HG03103 (cell line): Measurements from ENCODE around the gene ANKRD17.
"Not testable (repeated sequence)": the region's sequence is repeated elsewhere in the genome, so short reads cannot be mapped to it uniquely, and the experiment has no call there.

Experiments used
- ATAC-seq: cut with Tn5 transposase; IDR thresholded peaks from one replicate; pipeline ENCODE4 v1.9.1; 2021; ENCODE audit warnings: low read depth; ENCODE audit not compliant: unreplicated experiment

The ANKRD17 gene

DNA sequence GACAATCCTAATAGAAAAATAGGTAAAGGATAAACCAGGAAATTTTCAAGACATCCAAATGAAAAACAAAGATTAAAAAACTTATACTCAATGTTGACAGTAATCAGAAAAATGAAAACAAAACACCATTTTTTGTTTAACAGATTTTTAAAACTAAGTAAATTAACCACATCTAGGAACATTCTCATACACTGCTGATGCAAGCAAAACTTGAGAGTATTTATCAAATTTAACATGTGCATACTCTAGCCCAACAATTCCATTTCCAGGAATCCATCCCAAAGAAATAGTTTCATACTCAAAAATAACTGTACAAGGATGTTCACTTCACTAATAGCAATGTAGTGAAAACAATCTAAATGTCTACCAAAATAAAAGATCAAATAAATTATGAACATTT is 11.5 kb downstream of the ANKRD17 start:
- ATAC-seq, result no peak

DNA sequence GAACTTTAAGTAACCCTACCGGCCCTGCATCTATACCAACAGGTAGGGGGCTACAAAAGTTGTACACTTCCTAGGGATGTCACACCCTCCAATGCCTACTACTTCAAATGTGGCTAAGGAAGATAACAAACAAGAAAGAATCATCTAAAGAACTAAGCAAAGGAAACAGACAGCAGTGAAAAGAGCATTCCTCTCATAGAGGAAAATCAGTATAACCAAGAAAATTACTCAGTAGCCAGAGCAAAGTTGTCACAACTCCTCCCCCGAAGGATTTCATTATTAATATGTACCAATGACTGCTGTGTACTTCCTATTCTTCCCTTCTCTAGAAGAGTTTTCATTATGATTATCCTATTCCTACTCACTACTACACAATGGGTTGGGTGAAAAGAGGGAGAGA is 12.6 kb downstream of the ANKRD17 start:
- no peak for ATAC-seq

DNA sequence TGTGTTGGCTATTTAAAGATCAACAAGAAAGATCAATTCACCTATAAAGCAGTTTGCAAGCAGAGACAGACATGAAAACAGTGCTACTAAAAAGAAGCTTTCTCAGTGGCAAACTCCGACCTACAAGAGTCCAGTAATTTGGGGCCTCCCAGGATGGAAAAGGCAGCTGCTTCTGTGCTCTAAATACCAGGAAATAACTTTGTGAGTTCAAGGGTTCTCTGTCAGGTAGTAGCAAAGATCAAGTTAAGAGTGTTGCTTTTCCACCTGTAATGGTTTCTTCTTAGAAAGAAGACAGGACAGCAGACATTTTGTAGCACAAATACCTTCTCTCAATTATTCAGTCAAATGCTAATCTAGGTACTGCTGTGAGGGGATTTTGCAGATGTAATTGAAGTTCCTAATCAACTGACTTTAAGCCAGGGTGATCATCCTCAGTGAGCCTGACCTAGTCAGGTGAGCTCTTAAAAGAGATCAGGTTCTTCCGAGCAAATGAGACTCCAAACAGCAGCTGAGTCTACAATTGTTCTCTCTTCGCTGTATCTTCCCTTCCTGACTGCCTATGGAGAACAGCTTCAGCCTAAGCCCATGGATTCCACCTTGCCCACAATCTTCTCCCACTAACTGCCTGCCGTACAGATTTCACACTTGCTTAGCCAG is 13.5 kb downstream of the ANKRD17 start:
- ATAC-seq, result no peak

DNA sequence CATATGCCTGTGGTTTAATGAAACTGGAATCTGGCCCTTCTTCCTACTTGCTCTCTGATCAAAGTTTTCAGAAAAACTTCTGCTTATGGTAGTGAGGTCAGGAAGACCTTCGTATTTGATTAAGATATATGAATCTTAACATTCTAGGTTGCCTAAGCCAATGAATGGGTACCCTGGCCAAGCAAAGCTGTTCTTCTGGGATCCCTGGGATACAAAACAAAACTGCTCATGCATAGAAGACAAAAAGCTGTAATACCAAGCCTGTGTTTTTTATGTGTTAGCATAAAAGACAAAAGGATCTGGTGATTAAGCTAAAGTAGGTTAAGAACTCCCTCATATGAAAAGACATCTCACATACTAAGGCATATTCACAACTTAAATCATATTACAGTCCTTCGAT is 21.6 kb downstream of the ANKRD17 start:
- no peak for ATAC-seq

DNA sequence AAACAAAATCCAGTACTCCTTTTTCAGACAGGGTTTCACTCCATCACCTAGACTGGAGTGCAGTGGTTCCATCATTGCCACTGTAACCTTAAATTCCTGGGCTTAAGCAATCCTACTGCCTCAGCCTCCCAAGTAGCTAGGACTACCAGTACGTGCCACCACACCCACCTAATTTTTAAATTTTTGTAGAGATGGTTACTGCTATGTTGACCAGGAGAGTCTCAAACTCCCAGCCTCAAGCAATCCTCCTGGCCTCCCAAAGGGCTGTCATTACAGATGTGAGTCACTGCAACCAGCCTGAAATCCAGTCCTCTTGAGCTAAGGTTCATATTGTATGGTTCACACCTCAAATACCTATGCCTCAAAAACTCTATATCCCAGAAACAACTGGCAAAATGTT is 22.4 kb downstream of the ANKRD17 start:
- ATAC-seq, result no peak

DNA sequence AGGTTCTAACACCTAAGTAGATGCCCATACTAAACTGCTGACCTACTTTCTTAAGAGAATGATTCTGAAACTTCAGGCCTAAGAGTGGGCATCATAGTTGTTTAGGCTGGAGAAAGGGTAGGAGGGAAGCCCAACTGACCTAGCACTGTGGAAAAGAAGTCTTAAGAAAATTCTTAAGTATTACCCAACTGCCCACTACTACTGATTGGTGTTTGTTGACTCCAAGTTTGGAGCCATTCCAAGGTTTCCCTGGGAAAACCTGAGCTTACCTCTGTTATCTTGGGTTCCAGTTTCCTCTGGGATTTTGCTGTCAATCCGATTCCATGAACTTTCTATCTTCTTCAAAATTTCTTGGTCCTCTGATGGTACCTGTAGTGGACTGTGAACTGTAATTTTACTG is 23.9 kb downstream of the ANKRD17 start:
- no peak for ATAC-seq

DNA sequence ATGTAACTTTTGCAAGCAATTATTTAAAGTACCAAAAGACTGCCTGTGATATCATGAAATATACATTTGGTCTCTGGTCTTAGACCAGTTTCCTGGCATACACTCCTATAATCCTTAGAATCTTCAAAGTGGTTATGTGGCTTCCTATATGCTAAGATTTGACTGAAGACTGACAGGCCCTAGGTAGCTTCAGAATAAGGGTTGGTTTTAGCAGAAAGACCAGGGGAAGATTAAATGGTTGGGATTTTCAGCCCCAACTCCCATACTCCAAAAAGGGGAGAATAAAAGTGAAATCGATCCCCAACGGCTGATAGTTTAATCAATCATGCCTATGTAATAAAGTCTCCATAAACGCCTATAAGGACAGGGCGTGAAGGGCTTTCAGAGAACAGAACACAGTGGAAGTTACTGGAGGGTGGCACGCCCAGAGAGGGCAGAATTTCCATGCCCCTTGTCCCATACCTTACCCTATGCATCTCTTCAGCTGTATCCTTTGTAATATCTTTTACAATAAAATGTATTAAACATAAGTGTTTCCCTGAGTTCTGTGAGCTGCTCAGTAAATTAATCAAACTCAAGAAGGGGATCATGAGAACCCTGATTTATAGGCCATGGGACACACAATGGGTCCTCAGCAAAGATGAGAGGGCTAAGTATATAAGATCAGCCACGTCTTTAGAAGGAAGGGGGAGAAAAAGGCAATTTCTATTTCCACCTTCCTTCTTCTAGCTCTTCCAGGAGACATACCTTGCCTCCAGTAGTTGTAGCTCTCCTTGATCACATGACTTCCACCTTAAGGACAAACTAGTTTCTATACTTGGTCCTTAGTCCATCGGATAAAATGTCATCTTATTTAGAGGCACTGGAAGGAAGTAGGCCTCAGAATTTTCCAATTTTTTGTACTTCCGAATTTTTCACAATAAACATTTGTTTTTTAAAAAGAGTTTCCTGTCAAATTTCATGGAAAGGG is 26.8 kb downstream of the ANKRD17 start:
- no peak for ATAC-seq

DNA sequence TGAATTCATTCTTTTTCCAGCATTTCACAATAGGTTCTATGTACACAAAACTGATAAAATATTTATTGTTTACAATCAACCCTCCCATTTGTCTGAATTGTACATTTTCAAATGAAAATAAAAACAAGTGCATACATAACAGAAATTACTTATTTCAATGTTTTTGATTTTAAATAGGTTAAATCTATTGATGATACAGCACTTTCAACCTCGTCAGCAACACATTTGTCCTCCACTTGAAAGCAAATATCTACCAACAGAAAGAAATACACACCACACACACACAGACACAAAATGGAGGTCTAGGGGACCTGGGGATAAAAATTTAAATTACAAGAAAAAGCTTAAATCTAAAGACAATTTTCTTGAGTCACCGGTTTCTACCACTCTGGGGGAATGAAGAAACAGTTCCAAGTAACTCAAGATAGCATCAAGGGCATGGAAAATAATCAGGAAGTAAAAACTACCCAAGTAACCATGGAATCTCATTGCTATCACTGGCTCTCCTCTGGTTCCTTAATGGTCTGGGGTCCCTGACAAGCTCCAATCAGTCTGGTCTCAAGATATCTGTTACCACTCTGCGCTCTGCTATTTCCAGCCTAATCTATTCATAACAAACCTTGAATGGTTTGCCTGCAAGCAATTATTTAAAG is 27.6 kb downstream of the ANKRD17 start:
- ATAC-seq, result no peak

DNA sequence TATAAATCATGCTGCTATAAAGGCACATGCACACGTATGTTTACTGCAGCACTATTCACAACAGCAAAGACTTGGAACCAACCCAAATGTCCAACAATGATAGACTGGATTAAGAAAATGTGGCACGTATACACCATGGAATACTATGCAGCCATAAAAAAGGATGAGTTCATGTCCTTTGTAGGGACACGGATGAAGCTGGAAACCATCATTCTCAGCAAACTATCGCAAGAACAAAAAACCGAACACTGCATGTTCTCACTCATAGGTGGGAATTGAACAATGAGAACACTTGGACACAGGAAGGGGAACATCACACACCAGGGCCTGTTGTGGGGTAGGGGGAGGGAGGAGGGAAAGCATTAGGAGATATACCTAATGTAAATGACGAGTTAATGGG is 29.8 kb downstream of the ANKRD17 start:
- not testable (repeated sequence) for ATAC-seq

DNA sequence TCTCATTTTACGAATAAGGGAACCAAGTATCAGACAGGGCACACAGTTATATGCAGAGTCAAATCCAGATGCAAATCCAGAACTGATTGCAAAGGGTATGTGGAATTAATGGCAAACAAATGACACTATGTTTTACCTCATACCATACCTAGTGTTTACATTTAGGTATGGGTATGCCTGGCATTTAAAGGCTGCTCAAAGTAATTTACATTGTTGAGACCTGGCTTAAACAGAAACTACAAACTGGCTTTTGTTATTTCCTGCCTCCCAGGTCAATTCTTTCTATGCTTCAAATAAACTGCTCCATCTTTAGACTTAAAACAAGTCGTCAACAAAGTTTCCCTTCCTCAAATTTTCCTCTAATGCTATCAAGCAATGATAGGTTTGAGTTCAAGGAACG is 33.7 kb downstream of the ANKRD17 start:
- no peak for ATAC-seq

DNA sequence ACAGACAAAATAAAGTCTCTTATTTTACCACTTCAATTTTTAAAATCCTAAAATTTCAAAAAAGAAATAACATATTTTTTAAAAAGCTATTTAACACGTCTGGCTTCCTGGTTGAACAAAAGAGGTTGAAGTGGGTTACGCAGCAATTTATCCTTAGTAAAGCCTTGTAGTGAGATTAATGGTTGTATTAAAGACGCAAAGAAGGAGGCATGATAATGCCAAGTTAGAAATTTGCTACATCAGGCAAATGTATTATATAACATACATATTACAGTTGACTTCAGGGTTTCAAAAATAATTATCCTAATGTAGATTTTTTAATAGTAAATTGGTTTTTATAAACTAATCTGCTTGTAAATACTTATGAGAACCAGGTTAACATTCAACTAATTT is 35.3 kb downstream of the ANKRD17 start:
- no peak for ATAC-seq

DNA sequence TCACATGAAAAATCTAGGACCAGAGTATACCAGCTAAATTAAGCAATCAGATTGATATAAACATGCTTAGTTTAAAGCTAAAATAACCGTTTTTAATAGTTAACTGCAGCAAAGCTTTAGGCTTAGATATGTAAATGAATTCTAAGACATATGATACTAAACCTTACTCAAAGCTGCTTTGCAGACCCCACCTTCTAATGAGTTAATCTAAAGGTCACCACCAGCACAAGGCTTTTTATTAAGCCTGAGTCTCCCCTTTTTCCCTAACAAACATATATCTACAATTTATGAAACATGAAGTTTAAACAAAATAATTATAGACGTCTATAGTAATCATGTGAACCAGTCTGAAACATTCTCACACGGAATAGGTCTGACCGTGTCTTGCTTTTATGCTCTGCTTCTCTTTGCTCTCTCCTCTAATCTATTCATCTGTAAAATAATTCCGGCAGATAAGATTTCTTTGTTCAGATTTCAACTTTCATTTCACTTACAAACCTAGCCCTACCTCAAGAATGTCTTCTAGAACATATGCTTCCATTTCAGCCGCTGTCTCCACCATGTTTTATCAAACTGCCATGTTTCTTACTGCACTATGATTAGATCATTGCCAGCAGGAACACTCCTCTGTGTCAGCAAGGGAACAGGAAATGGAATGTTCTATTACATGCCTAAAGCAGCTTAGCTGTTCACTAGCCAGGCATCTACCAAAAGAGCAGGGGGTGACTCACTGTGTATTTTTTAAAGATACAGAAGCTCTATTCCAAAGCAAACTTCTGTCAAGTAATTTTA is 35.9 kb downstream of the ANKRD17 start:
- peak; percentile 98 for ATAC-seq

DNA sequence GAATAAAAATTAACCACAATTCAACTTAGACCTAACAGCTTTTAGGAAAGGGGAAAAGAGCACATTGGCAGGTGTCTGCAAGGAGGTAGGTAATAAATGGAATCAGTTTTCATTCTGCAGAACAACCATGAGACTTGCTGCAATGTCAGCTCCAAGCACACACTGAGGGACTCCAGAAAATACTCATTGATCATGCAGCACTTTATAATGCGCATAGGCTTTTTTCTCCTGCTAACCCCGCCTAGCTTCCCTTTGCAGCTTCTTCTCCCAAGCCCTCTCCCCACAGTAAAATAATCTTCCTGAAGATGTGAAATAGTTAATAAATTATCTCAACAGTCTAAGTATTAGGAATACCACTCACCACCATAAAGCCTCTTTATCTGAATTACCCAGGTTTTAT is 36.9 kb downstream of the ANKRD17 start:
- ATAC-seq, result no peak

DNA sequence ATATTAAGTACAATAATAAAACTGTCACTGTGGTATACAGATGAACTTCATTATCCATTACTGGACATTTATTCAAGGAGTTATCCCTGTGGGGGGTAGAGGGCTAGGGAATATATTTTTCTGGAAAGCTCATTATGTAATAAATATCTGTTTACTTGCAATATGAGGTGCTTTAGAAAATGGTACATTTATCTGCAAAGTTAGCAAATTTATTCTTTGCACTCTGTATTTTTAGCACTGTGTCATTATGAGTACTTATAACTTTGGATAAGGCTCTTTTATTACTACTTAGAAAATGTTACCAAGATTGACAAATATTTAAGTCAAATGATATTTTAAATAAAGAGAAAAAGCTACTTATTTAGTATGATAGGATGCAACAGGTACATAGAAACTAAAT is 37.8 kb downstream of the ANKRD17 start:
- ATAC-seq, result no peak

DNA sequence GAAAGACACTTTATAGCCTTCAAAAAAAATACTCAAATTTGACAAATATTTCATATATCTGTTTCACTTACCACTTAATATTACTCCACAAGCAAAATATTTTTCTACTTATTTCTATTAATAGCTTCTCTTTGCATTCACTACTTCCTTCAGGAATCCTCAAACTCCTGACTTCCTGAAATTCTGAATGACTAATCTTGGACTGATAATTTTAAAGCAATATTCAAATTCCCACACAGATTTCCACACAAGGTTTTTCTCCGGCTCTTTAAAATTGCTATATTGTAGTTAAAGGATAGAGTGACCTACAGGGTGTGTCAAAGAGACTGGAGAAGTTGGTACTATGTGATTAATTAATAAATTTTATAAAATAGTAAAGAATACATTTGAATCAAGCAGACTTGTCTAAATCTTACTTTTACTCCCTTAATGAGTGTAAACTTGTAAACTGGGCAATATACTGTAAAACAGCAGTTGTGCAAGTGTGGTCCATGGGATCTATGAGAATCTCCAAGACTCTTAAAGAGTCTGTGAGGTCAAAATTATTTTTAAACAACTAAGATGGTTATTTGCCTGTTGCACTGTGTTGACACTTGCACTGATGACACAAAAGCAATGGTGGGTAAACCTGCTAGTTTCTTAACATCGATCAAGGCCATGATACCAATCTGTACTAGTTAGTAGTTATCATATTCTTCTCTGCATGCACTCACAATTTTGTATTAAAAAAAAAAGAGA is 44.5 kb downstream of the ANKRD17 start:
- ATAC-seq, result no peak

DNA sequence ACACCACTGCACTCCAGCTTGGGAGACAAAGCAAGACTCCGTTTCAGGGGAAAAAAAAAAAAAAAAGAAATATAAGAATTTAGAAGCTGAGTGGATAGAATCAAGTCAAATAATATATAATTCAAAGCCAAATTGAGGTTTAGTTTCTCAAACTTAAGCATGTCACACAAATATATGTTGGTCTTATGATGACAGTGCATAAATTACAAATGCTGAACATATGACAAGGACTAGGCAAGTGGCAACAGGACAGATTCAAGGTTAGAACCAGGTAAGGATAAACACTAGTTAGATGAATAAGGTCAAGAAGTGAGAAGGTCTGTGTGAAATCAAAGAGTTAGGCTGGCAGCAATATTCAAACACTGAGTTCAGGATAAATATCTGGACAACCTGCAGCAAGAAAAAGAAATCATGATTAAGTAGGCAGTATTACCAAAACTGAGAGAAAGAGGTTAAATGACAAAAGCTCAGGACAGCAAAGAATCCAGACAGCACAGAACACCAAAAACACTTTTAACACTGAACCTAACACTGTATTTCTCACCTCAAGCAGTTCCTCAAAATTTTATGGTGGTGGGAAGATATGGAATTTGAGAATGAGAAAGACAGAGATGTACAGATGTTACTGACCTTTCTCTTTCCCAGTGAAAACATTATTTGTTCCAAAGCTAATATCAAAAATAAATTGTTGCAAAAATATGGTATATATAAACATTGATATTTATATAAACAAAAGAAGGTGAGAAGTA is 45.4 kb downstream of the ANKRD17 start:
- no peak for ATAC-seq

DNA sequence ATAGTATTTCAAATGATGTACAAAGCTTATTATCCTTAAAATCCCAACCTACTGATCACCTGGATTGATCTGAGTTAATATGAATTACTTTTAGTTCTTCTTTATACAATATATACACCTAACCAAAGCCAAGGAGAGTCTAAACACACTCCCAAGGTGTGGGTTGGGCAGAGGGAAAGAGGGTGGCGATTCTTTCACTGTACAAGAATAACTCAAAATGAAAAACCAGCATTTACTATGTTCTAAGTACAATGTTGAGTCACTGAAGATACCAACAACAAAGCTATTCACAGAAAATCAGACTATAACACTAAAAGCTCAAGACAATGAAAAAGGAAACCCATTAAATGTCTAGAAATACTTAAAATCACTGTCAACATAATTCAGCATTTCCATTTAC is 46.6 kb downstream of the ANKRD17 start:
- ATAC-seq, result no peak

DNA sequence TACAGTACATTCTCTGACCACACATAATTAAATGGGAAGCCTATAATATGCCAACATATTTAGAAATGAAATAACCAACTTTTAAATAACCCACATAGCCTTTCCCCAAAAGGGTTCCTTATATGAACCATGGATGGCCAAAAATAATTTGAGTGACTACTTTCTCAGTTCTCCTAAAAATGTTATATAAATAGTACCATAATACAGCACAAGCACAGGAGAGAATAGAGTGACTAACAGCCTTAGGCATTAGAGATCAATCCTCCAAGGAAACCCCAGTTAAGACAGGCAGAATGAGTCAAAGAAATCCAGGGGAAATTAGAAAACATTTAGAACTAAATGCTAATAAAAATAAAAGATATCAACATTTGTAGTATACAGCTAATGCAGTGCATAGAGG is 50.2 kb downstream of the ANKRD17 start:
- no peak for ATAC-seq

DNA sequence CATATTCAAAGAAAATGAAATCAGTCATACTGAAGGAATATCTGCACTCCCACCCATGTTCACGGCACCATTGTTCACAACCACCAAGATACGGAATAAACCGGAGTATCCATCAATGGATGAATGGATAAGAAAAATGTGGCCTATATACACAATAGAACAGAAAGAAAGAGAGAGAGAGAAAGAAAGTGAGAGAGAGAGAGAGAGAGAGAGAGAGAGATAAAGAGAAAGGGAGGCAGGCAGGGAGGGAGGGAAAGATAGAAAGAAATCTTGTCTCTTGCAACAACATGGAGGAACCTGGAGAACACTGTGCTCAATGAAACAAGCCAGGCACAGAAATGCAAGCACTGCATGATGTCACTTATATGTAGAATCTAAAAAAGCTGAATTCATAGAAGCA is 52.4 kb downstream of the ANKRD17 start:
- no peak for ATAC-seq
